HG02571 (cell line): ENCODE results near the gene INAFM2.

Experiments used
- ATAC-seq: cut with Tn5 transposase; IDR thresholded peaks from one replicate; pipeline ENCODE4 v1.9.1; 2021; ENCODE audit warnings: mild to moderate bottlenecking, moderate library complexity; ENCODE audit not compliant: unreplicated experiment

Gene INAFM2

GRCh38 chr15:40358471-40359353, 35.2 kb downstream of the INAFM2 start:
- ATAC-seq, result no peak

- no peak for ATAC-seq
Observed at GRCh38 chr15:40360015-40360414, 36.5 kb downstream of the INAFM2 start.

DNA sequence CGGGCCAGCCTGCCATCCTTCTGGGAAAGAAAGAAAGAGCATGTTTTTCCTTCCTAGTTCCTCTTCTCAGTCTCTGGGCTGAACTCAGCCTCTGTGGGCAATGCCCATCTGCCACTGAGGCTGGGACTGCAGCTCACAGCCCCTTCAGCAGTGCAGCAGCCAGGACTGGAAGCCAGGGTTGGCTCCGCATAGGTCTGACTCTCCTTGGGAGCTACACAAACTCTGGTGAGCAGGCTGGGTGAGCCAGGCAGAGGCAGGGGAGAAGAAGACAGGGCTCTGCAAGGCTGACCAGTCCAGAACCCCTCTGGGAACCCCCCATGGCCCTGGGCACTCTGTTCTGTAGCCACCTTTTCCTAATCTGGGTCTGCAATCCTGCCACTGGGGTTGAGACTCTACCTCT, 38.1 kb downstream of the INAFM2 start:
- no peak for ATAC-seq

DNA sequence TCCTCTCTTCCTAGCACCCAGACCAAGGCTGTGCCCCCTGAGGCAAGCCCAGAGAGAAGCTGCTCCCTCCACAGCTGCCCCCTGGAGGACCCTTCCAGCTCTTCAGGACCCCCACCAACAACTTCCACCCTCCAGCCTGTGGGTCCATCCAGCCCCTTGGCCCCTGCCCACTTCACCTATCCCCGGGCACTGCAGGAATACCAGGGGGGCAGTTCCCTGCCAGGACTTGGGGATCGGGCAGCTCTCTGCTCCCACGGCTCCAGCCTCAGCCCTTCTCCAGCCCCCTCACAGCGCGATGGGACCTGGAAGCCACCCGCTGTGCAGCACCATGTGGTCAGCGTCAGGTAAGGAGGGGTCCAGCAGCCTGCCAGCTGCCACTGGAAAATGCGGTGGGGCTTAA, 40.1 kb downstream of the INAFM2 start:
- ATAC-seq, result no peak

DNA sequence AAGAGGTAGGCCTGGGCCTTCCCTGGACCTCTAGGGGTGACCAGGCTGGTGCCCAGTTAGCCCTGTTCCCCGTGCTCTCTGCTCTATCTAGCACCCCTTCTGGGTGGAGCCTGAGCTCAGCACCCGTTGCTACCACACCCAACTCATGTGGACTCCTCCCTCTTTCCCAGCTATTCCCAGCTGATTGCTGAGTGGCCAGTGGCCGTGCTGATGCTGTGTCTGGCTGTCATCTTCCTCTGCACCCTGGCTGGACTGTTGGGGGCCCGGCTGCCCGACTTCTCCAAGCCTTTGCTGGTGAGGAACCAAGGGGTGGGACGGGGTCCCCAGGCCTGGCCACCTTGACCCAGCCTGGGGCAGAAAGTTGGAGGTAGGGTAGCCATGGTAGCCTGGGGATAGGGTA, 40.8 kb downstream of the INAFM2 start:
- ATAC-seq, result no peak

- ATAC-seq, result no peak
Observed at GRCh38 chr15:40365016-40365415, 41.5 kb downstream of the INAFM2 start.

DNA sequence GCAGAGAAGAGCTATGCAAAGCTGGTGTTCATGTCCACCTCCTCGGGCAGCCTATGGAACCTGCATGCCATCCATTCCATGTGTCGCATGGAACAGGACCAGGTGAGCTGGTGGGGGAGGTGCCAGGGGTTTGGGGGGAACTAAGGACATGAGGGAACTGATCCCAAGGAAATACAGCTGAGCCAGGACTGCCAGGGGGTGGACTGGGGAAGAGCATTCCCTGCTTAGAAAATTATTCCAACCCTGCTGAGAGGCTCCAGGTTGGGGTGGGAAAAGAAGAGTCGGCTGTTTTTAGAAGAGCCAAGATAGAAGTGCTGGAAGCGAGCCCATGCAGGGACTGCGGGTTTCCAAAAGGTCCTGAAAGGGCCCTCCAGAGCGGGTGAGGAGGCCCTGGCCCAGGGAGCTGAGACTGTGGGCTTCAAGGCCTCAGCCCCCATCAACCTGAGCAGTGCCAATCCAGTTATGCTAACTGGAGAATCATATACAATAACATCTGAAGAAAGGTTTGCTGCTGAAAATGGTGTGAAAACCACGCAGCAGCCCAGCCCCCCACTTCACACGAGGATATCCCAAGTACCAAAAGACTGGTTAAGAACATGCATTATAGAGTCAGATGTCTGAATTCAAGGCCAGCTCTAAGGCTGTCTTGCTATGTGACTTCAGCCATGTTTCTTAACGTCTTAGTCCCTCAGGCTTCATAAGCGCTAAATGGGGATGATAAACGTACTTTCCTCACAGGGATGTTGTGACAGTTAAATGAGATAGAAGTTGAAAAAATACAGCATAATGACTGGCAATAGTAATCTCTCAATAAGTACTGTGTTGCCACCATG, 42.3 kb downstream of the INAFM2 start:
- no peak for ATAC-seq

DNA sequence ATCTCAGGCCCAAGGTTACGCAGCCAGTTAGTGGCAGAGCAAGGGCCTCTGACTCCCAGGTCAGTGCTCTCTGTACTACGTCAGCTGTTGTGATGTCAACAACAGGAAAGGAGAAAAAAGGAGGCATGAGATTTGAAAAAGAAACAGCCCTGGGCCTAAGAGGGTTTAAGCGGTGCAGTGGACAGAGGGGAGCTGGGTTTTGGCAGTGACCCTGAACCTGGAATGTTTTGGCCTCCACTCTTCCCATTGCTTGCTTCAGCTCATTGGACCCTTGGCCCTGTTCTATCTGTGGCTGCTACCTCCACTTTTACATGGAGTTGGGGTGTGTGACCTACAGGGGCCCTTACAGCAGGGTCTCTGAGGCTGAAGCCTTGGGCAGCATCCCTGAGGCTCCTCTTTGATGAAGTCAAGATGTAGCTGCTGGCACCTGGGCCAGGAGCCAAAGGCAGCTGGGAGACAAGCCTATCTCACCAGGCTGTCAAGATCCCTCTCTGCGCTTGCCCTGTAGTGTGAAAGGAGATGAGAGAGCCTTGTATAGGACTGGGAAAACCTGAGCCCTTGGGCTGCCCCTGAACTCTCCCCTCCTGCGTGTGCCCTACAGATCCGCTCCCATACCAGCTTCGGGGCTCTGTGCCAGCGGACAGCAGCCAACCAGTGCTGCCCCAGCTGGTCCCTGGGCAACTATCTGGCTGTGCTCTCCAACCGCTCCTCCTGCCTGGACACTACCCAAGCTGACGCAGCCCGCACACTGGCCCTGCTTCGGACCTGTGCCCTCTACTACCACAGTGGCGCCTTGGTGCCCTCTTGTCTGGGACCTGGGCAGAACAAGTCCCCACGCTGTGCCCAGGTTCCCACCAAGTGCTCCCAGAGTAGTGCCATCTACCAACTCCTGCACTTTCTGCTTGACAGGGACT, 43.2 kb downstream of the INAFM2 start:
- no peak for ATAC-seq

DNA sequence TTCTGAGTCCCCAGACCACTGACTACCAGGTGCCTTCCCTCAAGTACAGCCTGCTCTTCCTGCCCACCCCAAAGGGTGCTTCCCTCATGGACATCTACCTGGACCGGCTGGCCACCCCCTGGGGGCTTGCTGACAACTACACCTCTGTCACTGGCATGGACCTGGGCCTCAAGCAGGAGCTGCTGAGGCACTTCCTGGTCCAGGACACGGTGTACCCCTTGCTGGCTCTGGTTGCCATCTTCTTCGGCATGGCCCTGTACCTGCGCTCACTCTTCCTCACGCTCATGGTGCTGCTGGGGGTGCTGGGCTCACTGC, 43.8 kb downstream of the INAFM2 start:
- ATAC-seq, result no peak

DNA sequence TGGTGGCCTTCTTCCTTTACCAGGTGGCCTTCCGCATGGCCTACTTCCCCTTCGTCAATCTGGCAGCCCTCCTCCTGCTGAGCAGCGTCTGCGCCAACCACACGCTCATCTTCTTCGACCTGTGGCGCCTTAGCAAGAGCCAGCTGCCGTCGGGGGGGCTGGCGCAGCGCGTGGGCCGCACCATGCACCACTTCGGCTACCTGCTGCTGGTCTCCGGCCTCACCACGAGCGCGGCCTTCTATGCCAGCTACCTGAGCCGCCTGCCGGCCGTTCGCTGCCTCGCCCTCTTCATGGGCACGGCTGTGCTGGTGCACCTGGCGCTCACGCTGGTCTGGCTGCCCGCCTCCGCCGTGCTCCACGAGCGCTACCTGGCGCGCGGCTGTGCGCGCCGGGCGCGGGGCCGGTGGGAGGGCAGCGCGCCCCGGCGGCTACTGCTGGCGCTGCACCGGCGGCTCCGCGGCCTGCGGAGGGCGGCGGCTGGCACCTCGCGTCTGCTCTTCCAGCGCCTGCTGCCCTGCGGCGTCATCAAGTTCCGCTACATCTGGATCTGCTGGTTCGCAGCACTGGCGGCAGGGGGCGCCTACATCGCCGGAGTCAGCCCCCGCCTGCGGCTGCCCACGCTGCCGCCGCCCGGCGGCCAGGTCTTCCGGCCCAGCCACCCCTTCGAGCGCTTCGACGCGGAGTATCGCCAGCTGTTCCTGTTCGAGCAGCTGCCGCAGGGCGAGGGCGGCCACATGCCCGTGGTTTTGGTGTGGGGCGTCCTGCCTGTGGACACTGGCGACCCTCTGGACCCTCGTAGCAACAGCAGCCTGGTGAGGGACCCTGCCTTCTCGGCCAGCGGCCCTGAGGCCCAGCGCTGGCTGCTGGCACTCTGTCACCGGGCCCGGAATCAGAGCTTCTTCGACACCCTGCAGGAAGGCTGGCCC, 44.5 kb downstream of the INAFM2 start:
- ATAC-seq, result no peak

DNA sequence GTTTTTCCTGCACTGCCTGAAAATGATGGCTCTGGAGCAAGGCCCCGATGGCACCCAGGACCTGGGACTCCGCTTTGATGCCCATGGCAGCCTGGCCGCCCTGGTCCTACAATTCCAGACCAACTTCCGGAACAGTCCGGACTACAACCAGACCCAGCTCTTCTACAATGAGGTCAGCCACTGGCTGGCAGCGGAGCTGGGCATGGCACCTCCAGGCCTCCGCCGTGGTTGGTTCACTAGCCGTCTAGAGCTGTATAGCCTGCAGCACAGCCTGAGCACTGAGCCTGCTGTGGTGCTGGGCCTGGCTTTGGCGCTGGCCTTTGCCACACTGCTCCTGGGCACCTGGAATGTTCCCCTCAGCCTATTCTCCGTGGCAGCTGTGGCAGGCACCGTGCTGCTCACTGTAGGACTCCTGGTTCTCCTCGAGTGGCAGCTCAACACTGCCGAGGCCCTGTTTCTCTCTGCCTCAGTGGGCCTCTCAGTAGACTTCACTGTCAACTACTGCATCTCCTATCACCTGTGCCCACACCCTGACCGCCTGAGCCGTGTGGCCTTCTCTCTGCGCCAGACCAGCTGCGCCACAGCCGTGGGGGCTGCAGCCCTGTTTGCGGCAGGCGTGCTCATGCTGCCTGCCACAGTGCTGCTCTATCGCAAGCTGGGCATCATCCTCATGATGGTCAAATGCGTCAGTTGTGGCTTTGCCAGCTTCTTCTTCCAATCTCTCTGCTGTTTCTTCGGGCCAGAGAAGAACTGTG, 45.4 kb downstream of the INAFM2 start:
- ATAC-seq, result no peak

GRCh38 chr15:40369474-40369869, 46.0 kb downstream of the INAFM2 start:
- no peak for ATAC-seq

DNA sequence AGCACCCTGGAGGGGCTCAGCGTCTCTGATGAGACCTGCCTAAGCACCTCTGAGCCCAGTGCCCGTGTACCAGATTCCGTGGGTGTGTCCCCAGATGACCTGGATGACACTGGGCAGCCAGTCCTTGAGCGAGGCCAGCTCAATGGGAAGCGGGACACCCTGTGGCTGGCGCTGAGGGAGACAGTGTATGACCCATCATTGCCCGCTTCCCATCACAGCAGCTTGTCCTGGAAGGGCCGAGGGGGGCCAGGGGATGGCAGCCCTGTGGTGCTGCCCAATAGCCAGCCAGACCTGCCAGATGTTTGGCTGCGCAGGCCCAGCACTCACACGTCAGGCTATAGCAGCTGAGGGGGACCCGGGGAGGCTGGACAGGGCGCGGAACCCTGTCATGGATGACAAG, 46.5 kb downstream of the INAFM2 start:
- ATAC-seq, result no peak

DNA sequence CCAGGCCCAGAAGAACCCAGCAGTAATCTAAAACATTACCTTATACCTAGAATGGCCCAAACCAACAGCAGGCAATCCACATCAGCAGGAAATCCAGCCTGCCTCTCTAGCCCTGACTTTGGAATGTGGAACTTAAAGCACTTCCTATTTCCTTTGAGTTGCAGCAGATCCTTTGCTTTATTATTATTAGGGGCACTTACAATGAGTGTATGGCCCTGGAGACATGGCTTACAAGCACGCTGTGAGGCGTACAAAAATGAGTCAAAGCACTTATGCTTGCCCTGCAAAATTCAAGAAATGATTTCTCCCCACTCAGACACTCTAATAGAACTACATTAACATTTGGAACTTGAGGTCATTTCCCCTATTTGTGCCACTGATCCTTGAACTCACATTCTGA, 49.5 kb downstream of the INAFM2 start:
- ATAC-seq, result no peak
